GM10847 (cell line): ENCODE data around the gene ITGA6.

Experiments used
- POLR2A ChIP-seq: IDR thresholded peaks from 2 replicates; pipeline ENCODE4 v1.6.1; 2011; ENCODE audit not compliant: insufficient read length; ENCODE audit errors: extremely low read depth

The ITGA6 gene

DNA sequence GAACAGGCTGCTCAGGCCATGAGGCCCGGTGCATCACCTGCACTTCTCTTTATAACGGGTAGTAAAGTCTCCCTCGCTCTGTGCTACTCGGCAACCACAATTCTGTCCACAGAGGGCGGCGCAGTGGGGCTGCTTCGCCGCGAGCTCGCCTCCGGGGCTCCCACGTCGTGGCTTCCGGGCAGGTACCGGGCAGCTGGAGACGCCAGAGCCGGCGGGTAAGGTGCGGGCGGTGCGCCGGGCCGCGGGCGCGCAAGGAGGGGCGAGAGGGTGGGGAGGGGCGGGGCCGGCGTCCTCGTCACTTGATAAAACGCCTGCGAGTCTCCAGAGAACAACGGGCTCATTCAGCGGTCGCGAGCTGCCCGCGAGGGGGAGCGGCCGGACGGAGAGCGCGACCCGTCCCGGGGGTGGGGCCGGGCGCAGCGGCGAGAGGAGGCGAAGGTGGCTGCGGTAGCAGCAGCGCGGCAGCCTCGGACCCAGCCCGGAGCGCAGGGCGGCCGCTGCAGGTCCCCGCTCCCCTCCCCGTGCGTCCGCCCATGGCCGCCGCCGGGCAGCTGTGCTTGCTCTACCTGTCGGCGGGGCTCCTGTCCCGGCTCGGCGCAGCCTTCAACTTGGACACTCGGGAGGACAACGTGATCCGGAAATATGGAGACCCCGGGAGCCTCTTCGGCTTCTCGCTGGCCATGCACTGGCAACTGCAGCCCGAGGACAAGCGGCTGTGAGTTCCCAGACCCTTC lies at the start of gene ITGA6:
TSS of gene ITGA6 (plus strand) at position 331 of the 734 bp plus-strand sequence.
- TF ChIP-seq POLR2A, result no peak

DNA sequence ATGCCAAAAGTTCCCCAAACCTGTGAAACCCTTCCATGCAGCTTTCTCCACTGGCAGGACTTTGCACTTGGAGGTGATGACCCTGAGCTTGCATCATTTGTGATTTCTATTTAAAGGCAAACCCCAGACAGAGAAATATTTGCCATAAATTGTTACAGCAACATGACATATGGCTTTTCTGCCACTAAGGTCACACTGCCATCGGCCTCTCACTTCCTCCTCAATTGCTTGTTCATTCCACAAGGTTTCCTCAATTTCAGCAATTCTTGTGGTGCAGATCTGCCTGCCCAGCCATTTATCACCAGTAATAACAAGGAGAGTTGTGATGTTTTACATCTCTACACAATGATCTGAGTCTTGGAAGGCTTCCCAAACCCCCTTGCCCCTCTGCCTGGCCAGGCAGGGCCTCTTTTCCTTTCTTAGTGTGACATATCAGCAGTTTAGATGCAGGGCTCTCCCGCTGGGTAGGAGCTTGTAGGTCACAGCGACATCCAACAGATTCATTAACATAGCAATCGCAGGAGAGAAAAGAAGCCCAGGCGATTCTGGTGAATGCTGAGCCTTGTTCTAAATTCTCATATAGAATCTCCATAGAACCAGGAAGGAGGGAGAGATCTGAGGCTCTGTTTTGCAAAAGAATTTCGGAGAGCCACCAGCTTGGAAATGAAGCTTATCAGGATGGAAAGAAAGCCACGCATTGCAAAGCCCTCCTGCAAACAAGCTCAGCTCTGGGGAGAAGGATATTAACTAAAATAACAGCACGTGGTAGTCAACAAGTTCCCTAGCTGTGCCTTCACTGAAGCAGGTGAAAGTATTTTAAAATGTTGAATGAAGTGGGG lies 46.7 kb upstream of the ITGA6 start:
- no peak for TF ChIP-seq POLR2A

DNA sequence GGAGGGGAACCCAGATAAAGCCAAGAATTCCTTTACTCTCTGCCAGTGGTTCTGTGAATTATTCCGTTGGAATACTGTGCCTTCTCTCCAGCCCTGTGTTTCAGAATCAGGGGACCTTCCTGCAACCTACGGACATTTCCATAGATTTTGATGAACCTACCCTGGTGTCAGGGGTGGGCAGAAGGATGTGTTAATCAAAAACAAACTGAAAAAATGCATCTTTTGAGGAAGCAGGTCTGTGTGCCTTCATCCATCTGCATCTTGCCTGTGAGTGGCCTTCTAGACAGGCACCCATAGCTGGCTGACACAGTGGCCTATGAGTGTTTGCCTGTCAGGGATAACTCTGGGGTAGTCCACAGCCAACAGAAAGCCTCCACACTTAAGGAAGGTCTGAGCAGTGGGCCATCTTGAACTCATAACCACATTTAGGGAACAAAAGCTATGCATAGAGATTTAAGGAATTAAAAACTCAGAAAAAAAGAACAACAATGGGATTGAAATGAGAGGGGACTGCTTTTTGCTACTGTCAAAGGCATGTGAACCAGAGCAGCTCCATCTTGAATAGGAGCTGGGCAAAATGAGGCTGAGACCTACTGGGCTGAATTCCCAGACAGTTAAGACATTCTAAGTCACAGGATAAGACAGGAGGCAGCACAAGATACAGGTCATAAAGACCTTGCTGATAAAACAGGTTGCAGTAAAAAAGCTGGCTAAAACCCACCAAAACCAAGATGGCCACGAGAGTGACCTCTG lies 45.9 kb upstream of the ITGA6 start:
- TF ChIP-seq POLR2A, result no peak

DNA sequence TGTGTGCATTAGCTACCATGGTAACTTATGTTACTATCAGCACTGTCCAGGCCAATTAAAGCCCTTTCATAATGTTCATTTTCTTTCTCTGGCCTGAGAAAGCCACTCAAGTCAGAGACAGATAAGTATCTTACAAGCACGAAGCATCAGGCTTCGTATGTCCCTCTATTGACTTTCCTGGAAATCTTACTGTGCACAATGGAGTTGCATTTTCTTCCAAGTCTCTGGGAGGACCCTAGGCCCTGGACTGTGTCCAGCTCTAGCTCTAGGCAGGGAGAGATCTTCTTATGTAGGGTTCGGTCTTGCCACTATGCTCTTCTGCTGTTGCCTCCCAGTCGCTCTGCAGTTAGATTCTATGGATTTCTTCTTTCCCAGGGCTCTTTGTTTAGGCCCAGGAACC lies 40.0 kb upstream of the ITGA6 start:
- no peak for TF ChIP-seq POLR2A

DNA sequence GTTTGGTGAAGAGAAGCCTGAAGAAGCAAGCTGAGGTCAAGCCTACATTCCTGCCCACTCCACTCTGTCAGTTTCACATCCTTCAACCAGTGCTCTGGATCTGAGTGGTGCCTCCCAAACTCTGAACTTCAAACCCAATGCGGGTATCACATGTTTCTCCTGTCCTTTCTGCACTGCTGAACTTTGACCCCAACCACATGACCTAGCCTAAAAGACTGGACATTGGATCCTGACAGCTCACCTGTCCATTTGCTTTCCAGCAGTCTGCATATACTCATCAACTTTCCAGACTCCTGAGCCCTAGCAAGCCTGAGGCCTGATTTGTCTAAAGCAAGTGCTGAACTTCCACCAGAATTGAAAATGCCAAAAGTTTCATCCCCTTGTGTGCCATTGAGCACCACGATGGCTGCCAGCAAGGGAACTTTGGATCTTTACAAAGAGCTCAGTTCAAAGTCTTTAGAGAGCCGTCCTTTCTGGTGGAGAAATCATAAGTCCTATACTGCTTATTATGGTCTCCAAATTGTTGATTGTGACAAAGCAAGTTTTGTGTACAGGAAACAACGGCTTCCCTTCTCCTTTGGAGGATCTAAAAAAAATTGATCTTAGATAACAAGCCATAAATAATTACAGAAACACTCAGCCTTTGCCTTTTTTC lies 37.6 kb upstream of the ITGA6 start:
- no peak for TF ChIP-seq POLR2A

DNA sequence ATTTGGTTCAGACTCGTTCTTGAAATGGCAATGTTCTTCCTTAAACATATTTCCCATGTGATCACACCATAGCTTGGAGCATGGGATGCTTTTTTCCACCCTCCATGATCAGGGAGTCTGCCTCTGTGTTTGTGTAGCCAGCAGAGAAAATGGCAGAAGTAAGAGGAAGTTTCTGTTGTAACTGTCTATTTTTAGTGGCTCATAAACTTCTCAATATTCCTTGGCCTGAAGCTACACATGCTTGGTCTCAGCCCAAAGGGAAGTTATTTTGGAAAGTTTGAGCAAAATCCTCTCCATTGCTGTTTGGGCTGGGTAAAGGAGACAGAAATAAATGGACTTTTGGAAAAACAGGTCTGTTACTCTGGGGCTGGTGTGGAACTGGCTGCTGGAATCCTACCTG lies 33.4 kb upstream of the ITGA6 start:
- no peak for TF ChIP-seq POLR2A

DNA sequence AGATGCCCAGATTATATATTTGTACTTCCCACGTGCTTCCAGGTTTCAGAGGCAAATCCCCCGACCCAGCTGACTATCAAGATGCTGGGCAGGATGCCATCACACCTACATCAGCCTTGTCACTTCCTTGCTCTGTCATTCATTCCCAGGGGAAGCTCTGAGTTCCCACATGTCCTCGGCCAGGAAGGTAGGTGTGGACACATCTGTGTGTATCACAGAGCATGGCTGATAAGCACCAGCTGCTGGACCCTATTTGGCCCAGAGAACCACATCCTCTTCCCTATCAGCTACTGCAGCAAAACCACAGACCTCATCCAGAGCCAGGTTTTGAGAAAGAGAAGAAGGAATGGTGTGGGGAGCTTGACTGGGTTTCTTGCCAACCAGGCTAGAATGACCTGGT lies 31.9 kb upstream of the ITGA6 start:
- TF ChIP-seq POLR2A, result no peak

DNA sequence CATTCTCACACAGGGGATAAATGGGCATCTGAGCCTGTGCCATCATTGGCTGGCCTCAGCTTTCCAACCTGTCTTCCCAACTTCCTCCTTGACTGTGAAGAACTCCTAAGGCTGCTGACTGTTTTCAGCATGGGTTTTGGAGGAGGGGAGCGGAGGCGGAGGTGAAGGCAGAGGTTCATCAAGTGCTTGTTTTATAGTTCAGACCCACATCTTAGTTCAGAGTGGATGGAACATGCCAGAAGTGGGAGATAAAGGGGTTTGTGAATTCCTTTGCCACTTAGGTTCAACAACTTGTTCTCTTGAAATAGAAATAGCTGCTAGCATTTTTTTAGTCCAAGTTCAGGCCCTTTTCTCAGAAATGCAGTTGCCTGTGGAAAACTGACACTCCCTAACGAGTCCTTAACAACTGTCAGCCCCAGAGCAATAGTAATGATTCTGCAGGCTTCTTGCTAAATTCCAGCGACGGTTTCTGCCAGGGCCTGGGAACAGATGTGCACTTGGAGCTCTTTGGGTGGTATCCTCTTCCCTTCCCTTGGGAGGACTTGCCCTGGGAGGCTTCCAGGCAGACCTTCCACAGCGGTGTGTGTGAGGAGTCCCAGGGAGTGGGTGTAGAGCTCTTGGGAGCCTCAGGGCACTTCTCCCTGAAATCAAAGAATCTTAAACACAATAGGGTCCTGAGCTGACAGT lies 30.1 kb upstream of the ITGA6 start:
- TF ChIP-seq POLR2A, result no peak

DNA sequence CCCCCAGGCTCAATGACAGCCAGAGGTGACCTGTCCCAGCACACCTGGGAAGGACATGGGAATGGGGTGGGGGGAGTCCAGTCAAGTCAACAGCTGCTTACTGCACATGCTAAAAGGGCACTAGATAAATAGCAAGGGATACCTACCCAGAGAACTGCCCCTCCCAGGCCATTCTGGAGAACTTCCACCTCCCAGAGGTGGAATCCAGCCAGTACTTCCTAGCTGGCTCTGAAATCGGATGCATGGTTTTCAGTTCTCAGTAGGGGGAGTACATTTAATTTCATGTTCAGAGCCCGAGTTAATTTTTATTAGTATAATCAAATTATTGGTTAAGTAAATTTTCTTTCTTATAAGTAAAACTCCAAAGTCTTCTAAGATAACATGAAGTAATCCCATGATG lies 28.9 kb upstream of the ITGA6 start:
- TF ChIP-seq POLR2A, result no peak

DNA sequence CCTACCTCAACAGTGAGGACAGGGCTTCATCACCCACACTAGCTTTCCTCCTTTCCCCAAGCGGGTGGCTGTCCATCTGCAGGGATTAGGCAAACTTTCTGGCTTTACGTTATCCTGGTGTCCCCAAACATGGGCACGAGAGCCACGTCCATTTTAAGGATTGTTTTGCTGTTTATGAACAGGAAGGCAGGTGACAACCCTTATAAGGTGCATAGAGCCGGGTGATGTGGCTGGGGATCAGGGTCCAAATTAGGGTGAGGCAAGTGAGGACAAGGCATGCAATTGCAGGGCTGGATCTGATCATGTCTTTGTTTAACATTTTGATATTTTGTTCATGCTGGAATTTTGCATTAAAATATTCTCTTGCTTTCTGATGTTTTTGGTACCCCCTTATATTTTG lies 27.6 kb upstream of the ITGA6 start:
- no peak for TF ChIP-seq POLR2A

DNA sequence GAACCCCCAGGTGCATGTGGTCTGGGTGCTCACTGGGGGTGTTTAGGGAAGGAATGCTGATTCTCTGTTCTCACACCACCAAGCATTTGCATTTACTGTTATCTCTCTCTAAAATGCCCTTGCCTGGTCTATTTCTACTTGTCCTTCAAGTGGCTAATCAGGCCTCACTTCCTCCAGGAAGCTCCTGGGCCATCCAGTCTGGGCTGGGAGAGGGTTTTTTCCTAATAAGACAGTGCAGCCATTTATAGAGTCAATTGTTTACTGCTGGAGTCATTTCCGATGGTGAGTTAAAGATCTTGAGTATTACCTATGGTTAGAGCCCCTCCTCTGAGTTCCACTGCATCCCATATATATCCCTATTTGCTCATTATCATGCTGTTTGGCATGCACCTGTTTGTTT lies 25.2 kb upstream of the ITGA6 start:
- TF ChIP-seq POLR2A, result no peak

DNA sequence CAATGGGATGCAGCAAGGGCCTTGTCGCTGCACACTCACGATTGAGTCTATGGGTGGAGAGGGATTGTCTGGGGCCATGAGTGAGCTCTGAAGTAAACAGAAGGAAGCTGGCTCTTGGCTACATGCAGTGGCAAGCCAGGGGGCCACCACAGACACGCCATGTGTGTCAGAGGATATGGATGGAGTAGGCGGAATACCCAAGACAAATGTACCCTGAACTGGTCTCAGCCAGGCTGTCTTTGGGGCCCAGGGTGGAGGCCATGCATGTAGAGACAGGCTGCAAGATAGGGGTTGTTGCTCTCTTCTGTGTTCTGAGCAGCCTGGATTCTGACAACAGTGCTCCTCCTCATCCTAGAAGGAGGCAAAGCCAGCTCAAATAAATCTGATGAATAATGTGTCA lies 24.0 kb upstream of the ITGA6 start:
- no peak for TF ChIP-seq POLR2A

DNA sequence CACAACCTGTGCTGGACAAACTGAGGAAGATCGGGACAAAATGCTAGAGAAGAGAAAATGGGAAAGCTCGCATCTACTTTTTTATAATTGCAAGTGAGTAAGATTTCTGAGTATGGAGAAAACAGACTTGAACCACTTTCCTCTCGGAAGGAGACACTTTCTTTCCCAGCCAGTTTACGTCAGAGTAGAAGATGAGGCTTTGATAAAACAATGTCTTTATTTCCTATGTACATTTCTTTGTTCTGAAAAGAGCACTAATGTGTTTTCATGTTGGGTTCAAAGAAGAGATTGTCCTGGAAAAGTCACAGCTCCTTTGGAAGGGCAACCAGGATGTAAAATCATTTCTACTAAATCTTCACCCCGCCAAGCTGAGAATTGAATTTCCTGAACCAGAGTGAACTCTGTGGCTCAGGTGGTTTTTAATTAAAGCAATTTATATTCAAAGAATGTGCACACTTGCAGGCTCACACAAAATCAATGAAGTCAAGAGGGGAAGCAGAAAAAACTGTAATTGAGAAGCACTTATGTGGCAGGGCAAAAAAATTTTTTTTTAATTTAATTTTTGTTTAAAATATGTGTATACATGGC lies 23.4 kb upstream of the ITGA6 start:
- no peak for TF ChIP-seq POLR2A

DNA sequence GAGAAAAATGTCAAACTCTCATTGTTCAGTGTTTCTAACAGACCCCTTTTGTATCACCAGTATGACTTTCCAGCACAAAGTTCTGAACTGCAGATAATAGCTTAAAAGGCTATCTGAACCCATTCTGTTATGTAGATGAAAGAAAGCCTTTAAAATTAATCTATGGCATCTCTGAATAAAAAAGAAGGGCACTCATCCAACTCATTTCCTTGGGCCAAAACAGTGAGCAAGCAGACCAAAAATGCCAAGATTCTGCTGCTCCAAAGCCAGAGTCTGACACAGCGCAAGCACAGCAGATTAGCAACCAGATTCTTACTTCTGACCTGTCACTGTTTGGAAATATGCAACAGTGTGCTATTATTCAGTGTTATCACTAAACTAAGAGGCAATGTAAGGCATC lies 22.6 kb upstream of the ITGA6 start:
- TF ChIP-seq POLR2A, result no peak

DNA sequence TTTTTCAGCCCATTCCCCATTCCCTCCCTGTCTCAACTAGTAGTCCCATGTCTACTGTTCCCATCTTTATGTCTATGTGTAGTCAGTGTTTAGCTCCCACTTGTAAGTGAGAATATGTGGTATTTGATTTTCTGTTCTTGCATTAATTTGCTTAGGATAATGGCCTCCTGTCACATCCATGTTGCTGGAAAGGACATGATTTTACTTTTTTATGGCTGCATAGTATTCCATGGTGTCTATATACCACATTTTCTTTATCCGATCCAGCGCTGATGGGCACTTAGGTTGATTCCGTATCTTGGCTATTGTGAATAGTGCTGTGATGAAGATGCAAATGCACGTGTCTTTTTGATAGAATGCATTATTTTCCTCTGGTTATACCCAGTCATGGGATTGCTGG lies 21.7 kb upstream of the ITGA6 start:
- no peak for TF ChIP-seq POLR2A
